Tibial nerve (tissue), 4 donors: ENCODE data around the gene ZNF385D. TPM values are rescaled to one million over a fixed set of nuclear protein-coding genes. Genes with fewer than 3 reads are reported as not detected.

Experiments used
- DNase-seq, 2 donors: peaks; one replicate each; pipeline ENCODE4 v3.0.0-alpha.2; 2019; ENCODE audit warnings: low spot score in 2 of 2
- H3K27ac ChIP-seq, 4 donors: fragments of 200-600 bp; sonication (generic) in 3 of 4; one replicate each; pipeline ENCODE4 v1.5.1; 2017 to 2019; ENCODE audit warnings: mild to moderate bottlenecking in 1 of 4
- H3K27me3 ChIP-seq, 2 donors: fragments of 200-600 bp; sonication (generic) in 1 of 2; one replicate each; pipeline versions ENCODE4 v1.5.1 to v1.6.0; 2017 to 2019
- H3K36me3 ChIP-seq, 3 donors: fragments of 200-600 bp; sonication (generic); one replicate each; pipeline ENCODE4 v1.5.1; 2018 to 2019
- H3K4me1 ChIP-seq, 4 donors: fragments of 200-600 bp; sonication (generic) in 3 of 4; one replicate each; pipeline ENCODE4 v1.5.1; 2017 to 2019
- H3K4me3 ChIP-seq, 4 donors: fragments of 200-600 bp; sonication (generic) in 3 of 4; one replicate each; pipeline ENCODE4 v1.5.1; 2017 to 2019; ENCODE audit warnings: mild to moderate bottlenecking in 1 of 4, moderate library complexity in 1 of 4
- H3K9me3 ChIP-seq, 4 donors: fragments of 200-600 bp; sonication (generic) in 3 of 4; one replicate each; pipeline ENCODE4 v1.5.1; 2017 to 2019
- EP300 ChIP-seq, 2 donors: sonication (generic); formaldehyde crosslinking; IDR thresholded peaks; one replicate each; pipeline ENCODE4 v1.6.1; 2017; ENCODE audit warnings: antibody characterized with exemption in 2 of 2, mild to moderate bottlenecking in 1 of 2
- POLR2A ChIP-seq, 2 donors: fragments of 450-650 bp; IDR thresholded peaks; one replicate each; pipeline ENCODE4 v1.6.1; 2017; ENCODE audit warnings: antibody characterized with exemption in 2 of 2, mild to moderate bottlenecking in 2 of 2, moderate library complexity in 2 of 2
- WGBS, 2 donors: methylation state at CpG; one replicate each; pipeline ENCODE4 v1.1.5; 2018; 5-methylcytosine and 5-hydroxymethylcytosine counted together
- total RNA-seq, 4 donors: library from RNA; depleted of rRNA; stranded (reverse); fragments of >200 nt; gene quantifications; one replicate each; pipeline ENCODE4 v1.1.0, GENCODE V29; 2016
- TF ChIP-seq, protein P1 (sequence below), 5 experiments: fragments of 200-600 bp in 3 of 5; fragments of 450-650 bp in 2 of 5; sonication (generic) in 3 of 5; IDR thresholded peaks; one replicate each; pipeline ENCODE4 v1.5.1; 2016 to 2019; ENCODE audit warnings: antibody characterized with exemption in 5 of 5, mild to moderate bottlenecking in 3 of 5, moderate library complexity in 2 of 5

ZNF385D gene
- total RNA-seq, 4 donors from 2014 or later = 2.7 to 9.0 (median 4.4) TPM

DNA sequence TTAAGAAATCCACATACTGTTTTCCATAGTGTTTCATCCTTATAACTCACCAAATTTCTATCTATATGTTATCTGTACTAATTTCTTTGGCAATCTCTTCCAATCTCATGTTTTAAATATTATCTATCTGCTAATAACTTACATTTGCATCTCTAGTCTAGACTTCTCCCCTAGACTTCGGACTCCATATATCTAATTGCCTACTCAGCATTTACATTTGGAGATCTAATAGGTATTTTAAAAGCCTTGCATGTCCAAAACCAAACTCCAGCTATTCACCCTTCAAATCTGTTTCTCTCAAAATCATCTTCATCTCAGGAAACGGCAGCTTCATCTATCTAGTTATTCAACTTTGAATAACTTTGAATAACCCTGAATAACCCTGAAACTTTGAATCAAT lies 35.3 kb downstream of the ZNF385D start:
- Histone ChIP-seq H3K36me3 (no peaks in the 10 kb centered on the region), H3K9me3 (peaks cover 0 to 5% (median 0%) of the 10 kb centered on the region in 4 donors), H3K4me1 (no peaks in the 10 kb centered on the region), H3K27ac (no peak overlapping the region), H3K27me3 (no peaks in the 10 kb centered on the region), H3K4me3 (no peak overlapping the region)
- TF ChIP-seq EP300 (IDR thresholded peaks at IDR 0.05) (no peak), POLR2A (IDR thresholded peaks at IDR 0.05) (no peak)
- TF ChIP-seq, protein P1, sequence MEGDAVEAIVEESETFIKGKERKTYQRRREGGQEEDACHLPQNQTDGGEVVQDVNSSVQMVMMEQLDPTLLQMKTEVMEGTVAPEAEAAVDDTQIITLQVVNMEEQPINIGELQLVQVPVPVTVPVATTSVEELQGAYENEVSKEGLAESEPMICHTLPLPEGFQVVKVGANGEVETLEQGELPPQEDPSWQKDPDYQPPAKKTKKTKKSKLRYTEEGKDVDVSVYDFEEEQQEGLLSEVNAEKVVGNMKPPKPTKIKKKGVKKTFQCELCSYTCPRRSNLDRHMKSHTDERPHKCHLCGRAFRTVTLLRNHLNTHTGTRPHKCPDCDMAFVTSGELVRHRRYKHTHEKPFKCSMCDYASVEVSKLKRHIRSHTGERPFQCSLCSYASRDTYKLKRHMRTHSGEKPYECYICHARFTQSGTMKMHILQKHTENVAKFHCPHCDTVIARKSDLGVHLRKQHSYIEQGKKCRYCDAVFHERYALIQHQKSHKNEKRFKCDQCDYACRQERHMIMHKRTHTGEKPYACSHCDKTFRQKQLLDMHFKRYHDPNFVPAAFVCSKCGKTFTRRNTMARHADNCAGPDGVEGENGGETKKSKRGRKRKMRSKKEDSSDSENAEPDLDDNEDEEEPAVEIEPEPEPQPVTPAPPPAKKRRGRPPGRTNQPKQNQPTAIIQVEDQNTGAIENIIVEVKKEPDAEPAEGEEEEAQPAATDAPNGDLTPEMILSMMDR (IDR thresholded peaks at IDR 0.05) = no peak
- DNase-seq = no peak
- WGBS, 2 donors = 28 to 49% methylated on average over 2 of the region's 2 CpGs

DNA sequence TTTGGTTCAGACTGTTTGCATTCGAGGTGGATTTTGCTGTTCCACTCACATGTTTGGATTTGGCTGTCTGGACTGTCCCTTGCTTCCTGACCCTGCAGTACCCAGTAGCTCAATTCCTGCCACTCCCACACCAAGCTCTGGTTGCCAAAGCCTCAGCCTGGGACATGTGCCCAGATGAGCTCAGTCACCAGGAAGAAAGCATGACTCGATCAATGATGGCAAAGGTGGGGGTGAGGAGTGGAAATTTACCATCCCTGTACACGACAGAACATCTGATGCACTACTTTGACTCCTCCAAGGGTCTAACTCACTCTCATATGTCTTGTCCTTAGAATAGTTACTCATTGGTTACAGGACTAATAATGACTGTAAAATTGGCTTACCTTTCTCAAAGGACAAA lies 45.2 kb downstream of the ZNF385D start:
- Histone ChIP-seq H3K9me3 (peaks cover 0 to 3% (median 0%) of the 10 kb centered on the region in 4 donors), H3K4me1 (peaks cover 0 to 3% (median 0%) of the 10 kb centered on the region in 4 donors), H3K36me3 (no peaks in the 10 kb centered on the region), H3K4me3 (no peak overlapping the region), H3K27me3 (no peaks in the 10 kb centered on the region), H3K27ac (no peak overlapping the region)
- no peak for DNase-seq
- 50 to 53% methylated on average over 3 of the region's 3 CpGs for WGBS, 2 donors
- TF ChIP-seq POLR2A (IDR thresholded peaks at IDR 0.05) (no peak), EP300 (IDR thresholded peaks at IDR 0.05) (peak in 1 of 2 donors; percentile 19)

DNA sequence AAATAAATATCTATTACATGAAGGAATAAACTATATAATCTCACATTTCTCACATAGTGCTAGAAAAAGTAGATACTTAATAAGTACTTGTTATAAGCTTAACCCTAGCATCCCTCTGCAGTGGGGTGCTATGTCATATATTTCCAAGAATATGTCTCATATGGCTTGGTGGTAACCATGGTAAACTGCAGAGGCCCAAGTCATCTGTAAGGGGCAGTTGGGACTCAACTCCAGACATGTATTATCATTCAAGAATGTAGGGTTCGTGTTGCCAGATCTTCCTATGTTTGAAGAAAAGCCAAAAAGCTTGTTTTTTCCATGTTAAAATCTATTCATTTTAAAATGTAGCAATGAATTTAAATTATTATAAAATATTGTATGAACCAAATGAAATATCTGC lies 46.2 kb downstream of the ZNF385D start:
- 78% methylated on average over 1 of the region's 1 CpG for WGBS, 2 donors
- no peak for DNase-seq
- no peak overlapping the region for H3K4me3 ChIP-seq
- H3K27ac ChIP-seq = no peak overlapping the region
- TF ChIP-seq EP300 (IDR thresholded peaks at IDR 0.05) = no peak
- TF ChIP-seq, protein P1 (IDR thresholded peaks at IDR 0.05) = no peak
- no peak for TF ChIP-seq POLR2A (IDR thresholded peaks at IDR 0.05)
- no peaks in the 10 kb centered on the region for H3K27me3 ChIP-seq
- H3K36me3 ChIP-seq = no peaks in the 10 kb centered on the region
- peaks cover 0 to 3% (median 0%) of the 10 kb centered on the region in 4 donors for H3K9me3 ChIP-seq
- peaks cover 0 to 3% (median 0%) of the 10 kb centered on the region in 4 donors for H3K4me1 ChIP-seq

DNA sequence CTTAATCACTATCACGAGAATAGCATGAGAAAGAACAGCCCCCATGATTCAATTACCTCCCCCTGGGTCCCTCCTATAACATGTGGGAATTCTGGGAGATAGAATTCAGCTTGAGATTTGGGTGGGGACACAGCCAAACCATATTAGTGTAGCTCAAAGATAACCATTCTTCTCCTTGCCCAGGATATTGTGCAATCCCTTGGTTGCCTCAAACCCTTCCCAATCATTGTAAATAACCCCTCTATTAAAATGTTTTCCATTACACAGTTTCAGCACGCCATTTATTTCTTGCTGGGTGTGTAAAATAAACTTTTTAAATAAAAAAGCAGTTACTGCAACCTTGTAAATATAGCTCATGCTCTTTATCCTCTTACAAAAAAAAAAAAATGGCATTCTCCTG lies 47.7 kb downstream of the ZNF385D start:
- Histone ChIP-seq H3K9me3 (peaks cover 0 to 3% (median 0%) of the 10 kb centered on the region in 4 donors), H3K4me1 (peaks cover 0 to 3% (median 0%) of the 10 kb centered on the region in 4 donors)

DNA sequence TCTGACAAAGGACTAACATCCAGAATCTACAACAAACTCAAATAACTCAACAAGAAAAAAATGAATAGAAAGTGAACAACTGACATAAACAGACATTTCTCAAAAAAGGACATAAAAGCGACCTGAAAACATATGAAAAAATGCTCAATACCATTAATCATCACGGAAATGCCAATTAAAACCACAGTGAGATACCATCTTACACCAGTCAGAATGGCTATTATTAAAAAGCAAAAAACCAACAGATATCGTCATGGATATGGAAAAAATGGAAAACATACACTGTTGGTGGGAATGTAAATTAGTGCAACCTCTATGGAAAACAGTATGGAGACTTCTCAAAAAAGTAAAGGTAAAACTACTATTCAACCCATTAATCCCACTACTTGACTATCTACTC lies 53.3 kb downstream of the ZNF385D start:
- TF ChIP-seq EP300 (IDR thresholded peaks at IDR 0.05) (no peak), POLR2A (IDR thresholded peaks at IDR 0.05) (no peak)
- TF ChIP-seq, protein P1 (IDR thresholded peaks at IDR 0.05) = no peak
- H3K27me3 ChIP-seq = no peaks in the 10 kb centered on the region
- H3K4me3 ChIP-seq = no peak overlapping the region
- peaks cover 0 to 3% (median 0%) of the 10 kb centered on the region in 4 donors for H3K9me3 ChIP-seq
- DNase-seq = no peak
- H3K36me3 ChIP-seq = no peaks in the 10 kb centered on the region
- H3K27ac ChIP-seq = no peak overlapping the region
- H3K4me1 ChIP-seq = no peaks in the 10 kb centered on the region
- 71 to 96% methylated on average over 3 of the region's 3 CpGs for WGBS, 2 donors

More for the DNA sequence above, 47.7 kb downstream of the ZNF385D start:
- H3K27ac ChIP-seq = no peak overlapping the region
- DNase-seq = no peak
- WGBS, 2 donors = 69% methylated on average over 2 of the region's 2 CpGs
- H3K36me3 ChIP-seq = no peaks in the 10 kb centered on the region
- TF ChIP-seq POLR2A (IDR thresholded peaks at IDR 0.05) = no peak
- TF ChIP-seq, protein P1 (IDR thresholded peaks at IDR 0.05) = no peak
- TF ChIP-seq EP300 (IDR thresholded peaks at IDR 0.05) = no peak
- H3K4me3 ChIP-seq = no peak overlapping the region
- no peaks in the 10 kb centered on the region for H3K27me3 ChIP-seq

DNA sequence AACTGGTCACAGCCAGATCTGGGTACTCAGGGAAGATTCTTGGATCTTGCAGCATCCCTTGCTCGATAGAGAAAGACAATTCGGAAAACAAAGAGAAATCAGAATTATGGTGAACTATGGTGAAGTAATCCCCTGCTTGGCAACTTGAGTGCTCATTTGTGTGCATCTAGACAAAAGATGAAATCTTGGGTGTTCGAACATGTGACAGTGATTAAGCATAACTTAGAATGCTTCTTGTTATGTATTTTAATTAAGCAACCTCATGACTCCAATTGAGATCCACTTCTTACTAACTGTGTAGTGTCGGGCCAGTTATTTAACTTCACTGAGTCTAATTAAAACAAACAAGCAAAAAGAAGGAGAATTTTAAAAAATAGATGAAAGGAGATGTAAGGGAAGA lies 56.5 kb downstream of the ZNF385D start:
- Histone ChIP-seq H3K4me3 (no peak overlapping the region), H3K4me1 (no peaks in the 10 kb centered on the region), H3K27me3 (no peaks in the 10 kb centered on the region), H3K9me3 (no peaks in the 10 kb centered on the region), H3K27ac (no peak overlapping the region), H3K36me3 (no peaks in the 10 kb centered on the region)
- no peak for DNase-seq
- 82 to 94% methylated on average over 4 of the region's 4 CpGs for WGBS, 2 donors
- TF ChIP-seq EP300 (IDR thresholded peaks at IDR 0.05) (no peak), POLR2A (IDR thresholded peaks at IDR 0.05) (no peak)
- TF ChIP-seq, protein P1 (IDR thresholded peaks at IDR 0.05) = no peak
